ENCODE data around the gene ITSN1.
"Not testable (repeated sequence)": the region's sequence is repeated elsewhere in the genome, so short reads cannot be mapped to it uniquely, and the experiment has no call there.

ITSN1 gene

GRCh38 chr21:33651965-33652680 is 9.8 kb downstream of the ITSN1 start:
- no peak for DNase-seq

GRCh38 chr21:33654412-33654811 is 12.1 kb downstream of the ITSN1 start:
- DNase-seq: no peak

GRCh38 chr21:33655588-33656221 is 13.4 kb downstream of the ITSN1 start:
- DNase-seq: no peak

GRCh38 chr21:33657124-33657820 is 15.0 kb downstream of the ITSN1 start:
- no peak for DNase-seq

GRCh38 chr21:33658919-33659567 is 16.7 kb downstream of the ITSN1 start:
- no peak for DNase-seq

GRCh38 chr21:33659568-33659949 is 17.3 kb downstream of the ITSN1 start:
- DNase-seq: no peak

- no peak for DNase-seq
Observed at GRCh38 chr21:33660406-33660805, 18.1 kb downstream of the ITSN1 start.

GRCh38 chr21:33661146-33661545 is 18.8 kb downstream of the ITSN1 start:
- no peak for DNase-seq

GRCh38 chr21:33662046-33662445 is 19.7 kb downstream of the ITSN1 start:
- DNase-seq: no peak

GRCh38 chr21:33663241-33663640 is 20.9 kb downstream of the ITSN1 start:
- no peak for DNase-seq

GRCh38 chr21:33664135-33664534 is 21.8 kb downstream of the ITSN1 start:
- no peak for DNase-seq

- DNase-seq: no peak
Observed at GRCh38 chr21:33666153-33666552, 23.9 kb downstream of the ITSN1 start.

GRCh38 chr21:33667636-33668035 is 25.3 kb downstream of the ITSN1 start:
- DNase-seq: no peak

- no peak for DNase-seq
Observed at GRCh38 chr21:33668180-33668579, 25.9 kb downstream of the ITSN1 start.

- no peak for DNase-seq
Observed at GRCh38 chr21:33668620-33669019, 26.3 kb downstream of the ITSN1 start.

GRCh38 chr21:33670076-33670978 is 28.0 kb downstream of the ITSN1 start:
- no peak for DNase-seq

- no peak for DNase-seq
Observed at GRCh38 chr21:33673473-33673872, 31.2 kb downstream of the ITSN1 start.

GRCh38 chr21:33674226-33674625 is 31.9 kb downstream of the ITSN1 start:
- no peak for DNase-seq

- DNase-seq: not testable (repeated sequence)
Observed at GRCh38 chr21:33676666-33677065, 34.4 kb downstream of the ITSN1 start.

GRCh38 chr21:33677450-33677849 is 35.1 kb downstream of the ITSN1 start:
- no peak for DNase-seq

- no peak for DNase-seq
Observed at GRCh38 chr21:33680870-33681269, 38.6 kb downstream of the ITSN1 start.

- DNase-seq: no peak
Observed at GRCh38 chr21:33682992-33683627, 40.8 kb downstream of the ITSN1 start.

All from NCI-H1436 (cell line).